ENCODE results near the gene CHD9NB. TPM values are rescaled to one million over a fixed set of nuclear protein-coding genes. Genes with fewer than 3 reads are reported as not detected.

Gene CHD9NB
- total RNA-seq, 4 donors from 2014 or later = 0.19 to 1.2 (median 0.42) TPM

DNA sequence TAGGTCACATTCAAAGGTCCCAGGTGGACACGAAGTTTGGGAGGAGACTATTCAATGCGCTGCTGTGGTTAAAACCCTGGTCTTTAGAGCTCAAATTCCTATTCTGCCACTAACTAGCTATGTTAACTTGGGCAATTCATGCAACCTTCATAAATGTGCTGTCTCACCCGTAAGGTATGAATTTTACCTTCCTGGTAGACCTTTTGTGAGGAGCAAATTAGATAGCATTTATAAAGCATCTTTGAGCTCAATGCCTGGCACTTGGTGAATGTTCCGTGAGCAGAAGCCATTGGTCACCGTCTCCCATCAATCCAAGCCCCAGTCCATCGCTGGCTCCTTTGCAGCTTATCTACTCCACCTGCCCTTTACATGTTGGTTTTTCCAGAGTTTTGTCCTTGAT lies 16.6 kb downstream of the CHD9NB start:
- no peak overlapping the region for H3K4me3 ChIP-seq

DNA sequence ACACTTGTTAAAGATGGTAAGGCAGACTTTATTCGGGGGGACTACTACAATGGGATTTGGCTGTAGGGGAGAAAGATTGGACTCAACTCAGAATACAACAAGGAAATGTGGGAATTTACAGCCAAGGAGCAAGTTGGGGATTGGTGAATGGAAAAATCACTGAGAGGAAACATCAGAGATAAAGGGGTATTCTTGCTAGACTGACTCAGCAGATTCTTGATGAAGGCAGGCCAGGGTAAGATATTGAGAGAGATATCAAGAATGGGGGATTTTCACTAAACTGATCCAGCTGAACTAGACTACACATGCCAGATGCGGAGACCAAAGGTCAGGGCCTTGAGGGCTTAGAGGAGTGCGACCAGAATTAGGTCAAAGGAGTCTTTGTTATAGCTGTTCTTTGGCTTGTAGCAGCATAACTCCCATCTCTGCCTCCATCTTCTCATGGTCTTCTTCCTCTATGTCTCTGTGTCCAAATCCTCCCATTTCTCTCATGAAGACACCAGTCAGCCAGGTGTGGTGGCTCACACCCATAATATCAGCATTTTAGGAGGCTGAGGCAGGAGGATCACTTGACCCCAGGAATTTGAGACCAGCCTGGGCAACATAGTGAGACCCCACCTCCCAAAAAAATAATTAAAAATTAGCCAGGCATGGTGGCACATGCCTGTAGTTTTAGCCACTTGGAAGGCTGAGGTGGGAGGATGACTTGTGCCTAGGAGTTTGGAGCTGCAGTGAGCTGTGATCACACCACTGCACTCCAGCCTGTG lies 17.3 kb downstream of the CHD9NB start:
- no peak for DNase-seq (ENCODE audit: extremely low spot score)
- 86% methylated on average over 3 of the region's 3 CpGs for WGBS
- Histone ChIP-seq H3K27ac (replicated peaks in 1 of 4) (no peak overlapping the region), H3K4me3 (no peak overlapping the region), H3K4me1 (no peaks in the 10 kb centered on the region), H3K9me3 (no peaks in the 10 kb centered on the region), H3K27me3 (no peaks in the 10 kb centered on the region), H3K36me3 (no peaks in the 10 kb centered on the region)
- TF ChIP-seq, protein P1, sequence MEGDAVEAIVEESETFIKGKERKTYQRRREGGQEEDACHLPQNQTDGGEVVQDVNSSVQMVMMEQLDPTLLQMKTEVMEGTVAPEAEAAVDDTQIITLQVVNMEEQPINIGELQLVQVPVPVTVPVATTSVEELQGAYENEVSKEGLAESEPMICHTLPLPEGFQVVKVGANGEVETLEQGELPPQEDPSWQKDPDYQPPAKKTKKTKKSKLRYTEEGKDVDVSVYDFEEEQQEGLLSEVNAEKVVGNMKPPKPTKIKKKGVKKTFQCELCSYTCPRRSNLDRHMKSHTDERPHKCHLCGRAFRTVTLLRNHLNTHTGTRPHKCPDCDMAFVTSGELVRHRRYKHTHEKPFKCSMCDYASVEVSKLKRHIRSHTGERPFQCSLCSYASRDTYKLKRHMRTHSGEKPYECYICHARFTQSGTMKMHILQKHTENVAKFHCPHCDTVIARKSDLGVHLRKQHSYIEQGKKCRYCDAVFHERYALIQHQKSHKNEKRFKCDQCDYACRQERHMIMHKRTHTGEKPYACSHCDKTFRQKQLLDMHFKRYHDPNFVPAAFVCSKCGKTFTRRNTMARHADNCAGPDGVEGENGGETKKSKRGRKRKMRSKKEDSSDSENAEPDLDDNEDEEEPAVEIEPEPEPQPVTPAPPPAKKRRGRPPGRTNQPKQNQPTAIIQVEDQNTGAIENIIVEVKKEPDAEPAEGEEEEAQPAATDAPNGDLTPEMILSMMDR (IDR thresholded peaks at IDR 0.05) = no peak
- TF ChIP-seq POLR2A (IDR thresholded peaks at IDR 0.05; ENCODE audit: low read depth) (no peak), POLR2AphosphoS5 (IDR thresholded peaks at IDR 0.05) (no peak)
- intact Hi-C loops (cut with DNase I) = no loop called here

More for the DNA sequence above, 16.6 kb downstream of the CHD9NB start:
- no peak for TF ChIP-seq POLR2A (IDR thresholded peaks at IDR 0.05; ENCODE audit: low read depth)
- no peak for TF ChIP-seq POLR2AphosphoS5 (IDR thresholded peaks at IDR 0.05)
- TF ChIP-seq EP300 (IDR thresholded peaks at IDR 0.05) = no peak
- TF ChIP-seq, protein P1 (IDR thresholded peaks at IDR 0.05) = no peak
- no peaks in the 10 kb centered on the region for H3K27me3 ChIP-seq
- no peaks in the 10 kb centered on the region for H3K36me3 ChIP-seq
- intact Hi-C loops (cut with DNase I) = no loop called here
- DNase-seq (ENCODE audit: extremely low spot score) = no peak
- no peaks in the 10 kb centered on the region for H3K9me3 ChIP-seq
- H3K27ac ChIP-seq (replicated peaks in 1 of 4) = no peak overlapping the region
- 82% methylated on average over 6 of the region's 6 CpGs for WGBS
- H3K4me1 ChIP-seq = peaks cover 1 to 5% (median 2%) of the 10 kb centered on the region in 4 donors

DNA sequence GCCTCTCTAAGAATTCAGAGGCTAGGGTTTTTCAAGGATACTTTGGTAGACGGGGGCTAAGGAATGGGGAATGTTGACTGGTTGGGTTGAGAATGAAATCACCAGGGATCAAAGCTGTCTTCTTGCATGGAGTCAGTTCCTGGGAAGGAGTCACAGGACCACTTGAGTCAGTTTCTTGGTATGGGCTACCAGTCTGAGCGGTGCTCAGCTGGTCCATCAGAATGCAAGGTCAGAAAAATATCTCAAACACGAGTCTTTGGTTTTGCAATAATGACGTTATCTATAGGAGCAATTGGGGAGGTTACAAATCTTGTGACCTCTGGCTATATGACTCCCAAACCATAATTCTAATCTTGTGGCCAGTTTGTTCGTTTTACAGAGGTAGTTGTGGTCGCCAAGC lies 18.4 kb downstream of the CHD9NB start:
- TF ChIP-seq EP300 (IDR thresholded peaks at IDR 0.05) = no peak
- TF ChIP-seq, protein P1 (IDR thresholded peaks at IDR 0.05) = no peak
- no peak for TF ChIP-seq POLR2A (IDR thresholded peaks at IDR 0.05; ENCODE audit: low read depth)
- no peak for TF ChIP-seq POLR2AphosphoS5 (IDR thresholded peaks at IDR 0.05)
- Histone ChIP-seq H3K27ac (replicated peaks in 1 of 4) (no peak overlapping the region), H3K27me3 (no peaks in the 10 kb centered on the region), H3K9me3 (no peaks in the 10 kb centered on the region), H3K36me3 (no peaks in the 10 kb centered on the region), H3K4me3 (no peak overlapping the region), H3K4me1 (no peaks in the 10 kb centered on the region)
- 77% methylated on average over 6 of the region's 6 CpGs for WGBS
- DNase-seq (ENCODE audit: extremely low spot score) = no peak
- intact Hi-C loops (cut with DNase I) = no loop called here

DNA sequence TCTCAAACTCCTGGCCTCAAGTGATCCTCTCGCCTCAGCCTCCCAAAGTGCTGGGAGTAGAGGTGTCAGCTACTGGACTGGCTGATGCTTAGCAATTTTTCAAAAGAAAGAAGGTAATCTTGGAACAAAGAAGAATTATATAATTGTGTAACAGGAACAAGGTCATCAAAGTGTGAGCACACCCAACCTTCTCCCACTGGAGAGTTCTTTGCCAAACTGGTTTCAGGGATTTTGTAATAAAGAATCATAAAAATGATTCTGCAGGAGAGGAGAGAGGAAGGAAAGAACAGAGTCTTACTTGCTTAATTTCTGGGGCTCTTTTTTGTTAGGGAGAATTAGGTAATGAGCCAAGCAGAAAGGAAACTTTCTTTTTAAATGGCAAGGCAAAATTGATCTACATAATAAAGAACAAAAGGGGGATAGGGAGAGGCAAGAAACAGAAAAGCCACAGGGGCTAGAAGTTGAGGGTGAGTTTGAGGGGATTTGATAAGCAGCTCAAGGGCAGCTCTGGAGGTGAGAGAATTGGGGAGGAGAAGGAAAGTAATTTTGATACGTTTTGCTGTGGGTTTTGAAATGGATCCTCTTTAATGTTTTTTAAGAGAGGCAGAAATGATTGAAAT lies 21.3 kb downstream of the CHD9NB start:
- no peaks in the 10 kb centered on the region for H3K36me3 ChIP-seq
- no peaks in the 10 kb centered on the region for H3K9me3 ChIP-seq
- H3K4me1 ChIP-seq = no peaks in the 10 kb centered on the region
- no peak overlapping the region for H3K27ac ChIP-seq (replicated peaks in 1 of 4)
- 54% methylated on average over 2 of the region's 2 CpGs for WGBS
- intact Hi-C loops (cut with DNase I) = no loop called here
- H3K27me3 ChIP-seq = no peaks in the 10 kb centered on the region
- H3K4me3 ChIP-seq = no peak overlapping the region
- no peak for DNase-seq (ENCODE audit: extremely low spot score)
- TF ChIP-seq, protein P1 (IDR thresholded peaks at IDR 0.05) = no peak
- TF ChIP-seq POLR2AphosphoS5 (IDR thresholded peaks at IDR 0.05) = no peak
- no peak for TF ChIP-seq POLR2A (IDR thresholded peaks at IDR 0.05; ENCODE audit: low read depth)
- no peak for TF ChIP-seq EP300 (IDR thresholded peaks at IDR 0.05)

Data from esophagus muscularis mucosa (tissue), 4 donors.